Immature natural killer cell (primary cell): Measurements from ENCODE around the gene BCL6. TPM values are rescaled to one million over a fixed set of nuclear protein-coding genes. Genes with fewer than 3 reads are reported as not detected.
A peak's percentile ranks its signal among the peaks of the same experiment; 100 is the strongest.

Experiments
- DNase-seq, 3 donors: peaks; one replicate each; pipeline ENCODE4 v3.0.0; 2022; ENCODE audit warnings: mixed read lengths in 1 of 3
- H3K27ac Mint-ChIP-seq, 6 donors: one replicate each; pipeline ENCODE4 v1.8.0; 2020; ENCODE audit warnings: mixed read lengths in 6 of 6, mild to moderate bottlenecking in 5 of 6, inconsistent platforms in 4 of 6, moderate library complexity in 3 of 6
- H3K27me3 Mint-ChIP-seq, 3 donors: one replicate each; pipeline ENCODE4 v1.8.0; 2020 to 2021; ENCODE audit warnings: low read depth in 3 of 3, mild to moderate bottlenecking in 3 of 3, mixed read lengths in 3 of 3, moderate library complexity in 3 of 3, inconsistent platforms in 1 of 3
- H3K36me3 Mint-ChIP-seq, 3 donors: one replicate each; pipeline ENCODE4 v1.8.0; 2020; ENCODE audit warnings: mixed read lengths in 3 of 3, inconsistent platforms in 2 of 3, mild to moderate bottlenecking in 2 of 3
- H3K4me1 Mint-ChIP-seq, 2 donors: one replicate each; pipeline ENCODE4 v1.8.0; 2020; ENCODE audit warnings: inconsistent platforms in 2 of 2, mild to moderate bottlenecking in 2 of 2, mixed read lengths in 2 of 2, moderate library complexity in 1 of 2
- H3K4me3 Mint-ChIP-seq, 5 donors: one replicate each; pipeline ENCODE4 v1.8.0; 2020; ENCODE audit warnings: mild to moderate bottlenecking in 5 of 5, mixed read lengths in 5 of 5, inconsistent platforms in 3 of 5, moderate library complexity in 3 of 5
- H3K9me3 Mint-ChIP-seq, 6 donors: one replicate each; pipeline ENCODE4 v1.8.0; 2020; ENCODE audit warnings: mild to moderate bottlenecking in 6 of 6, mixed read lengths in 6 of 6, inconsistent platforms in 4 of 6, moderate library complexity in 3 of 6
- polyA plus RNA-seq, 3 donors: library from polyadenylated mRNA; unstranded; fragments of 300-500 nt; fragmentation: Illumina TruSeq; gene quantifications; one replicate each; pipeline ENCODE4 v1.2.3, GENCODE V29; 2021

Gene BCL6
- polyA plus RNA-seq, 3 donors from 2014 or later = 3.2 to 4.7 (median 4.6) TPM

- Mint-ChIP-seq H3K4me3 (peak overlapping the region; percentile 64 to 86 (median 72)), H3K27ac (peak overlapping the region; percentile 83 to 99 (median 96)), H3K9me3 (no peaks in the 10 kb centered on the region), H3K36me3 (no peaks in the 10 kb centered on the region), H3K27me3 (peaks cover 17 to 29% (median 17%) of the 10 kb centered on the region in 3 donors), H3K4me1 (peaks cover 38 to 47% of the 10 kb centered on the region in 2 donors)
- DNase-seq = peak; percentile 81 to 82 (median 82)
Observed at GRCh38 chr3:187748050-187748481, 2.8 kb upstream of the BCL6 start.

- peaks cover 43 to 52% of the 10 kb centered on the region in 2 donors for H3K4me1 Mint-ChIP-seq
- H3K27ac Mint-ChIP-seq = peak overlapping the region; percentile 96 to 100 (median 99)
- no peaks in the 10 kb centered on the region for H3K9me3 Mint-ChIP-seq
- DNase-seq = no peak
- no peaks in the 10 kb centered on the region for H3K36me3 Mint-ChIP-seq
- H3K4me3 Mint-ChIP-seq = peak overlapping the region in 3 of 5 donors; percentile 64 to 95 (median 86)
- H3K27me3 Mint-ChIP-seq = peaks cover 17 to 29% (median 17%) of the 10 kb centered on the region in 3 donors
Observed at GRCh38 chr3:187747506-187747905, 2.2 kb upstream of the BCL6 start.

DNA sequence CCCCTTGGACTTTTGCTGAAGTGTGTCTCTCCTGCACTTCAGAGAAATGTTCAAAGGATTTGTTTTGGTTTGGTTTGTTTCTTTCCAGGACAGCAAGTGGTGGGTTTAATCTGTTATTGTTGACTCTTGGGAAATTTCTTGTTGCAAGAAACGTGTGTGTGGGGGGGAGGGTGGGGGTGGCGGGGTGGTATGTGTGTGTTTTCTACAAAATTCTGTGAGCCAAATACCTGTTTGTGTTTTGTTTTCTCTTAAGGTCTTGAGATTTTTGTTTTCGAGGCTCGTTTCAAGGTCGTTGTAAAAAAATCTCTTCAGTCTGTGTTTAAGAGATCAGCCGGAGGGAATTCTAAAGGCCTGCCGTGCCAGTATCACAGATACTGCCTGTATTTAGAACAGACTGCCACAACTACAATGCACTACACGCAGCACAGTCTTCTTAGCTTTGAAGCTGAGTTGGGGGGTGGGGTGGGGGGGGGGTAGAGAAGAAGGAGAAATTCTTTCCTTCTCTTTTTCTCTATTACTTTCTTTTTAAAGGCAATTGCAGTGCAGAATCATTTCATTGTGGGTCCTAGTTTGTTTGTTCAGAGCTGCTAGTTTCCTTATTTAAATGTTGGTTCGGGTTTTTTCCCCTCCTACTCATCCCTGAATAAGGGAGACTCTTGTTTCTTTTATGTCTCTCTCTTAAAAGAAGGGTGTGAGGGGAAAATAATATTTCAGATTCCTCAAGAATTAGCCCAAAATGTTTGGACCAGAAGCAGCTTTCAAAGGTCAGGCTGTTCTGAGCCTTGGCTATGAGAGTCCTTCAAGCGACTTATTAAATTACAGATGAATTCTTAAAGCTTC, 1.4 kb upstream of the BCL6 start:
- H3K27ac Mint-ChIP-seq = peak overlapping the region; percentile 96 to 100 (median 99)
- H3K4me1 Mint-ChIP-seq = peaks cover 52 to 61% of the 10 kb centered on the region in 2 donors
- no peaks in the 10 kb centered on the region for H3K36me3 Mint-ChIP-seq
- H3K27me3 Mint-ChIP-seq = peaks cover 17 to 29% (median 21%) of the 10 kb centered on the region in 3 donors
- peak overlapping the region; percentile 95 to 99 (median 96) for H3K4me3 Mint-ChIP-seq
- DNase-seq = no peak
- no peaks in the 10 kb centered on the region for H3K9me3 Mint-ChIP-seq

- peak overlapping the region; percentile 96 to 100 (median 99) for H3K27ac Mint-ChIP-seq
- H3K36me3 Mint-ChIP-seq = no peaks in the 10 kb centered on the region
- peaks cover 17 to 29% (median 28%) of the 10 kb centered on the region in 3 donors for H3K27me3 Mint-ChIP-seq
- no peak for DNase-seq
- peaks cover 58 to 66% of the 10 kb centered on the region in 2 donors for H3K4me1 Mint-ChIP-seq
- H3K4me3 Mint-ChIP-seq = peak overlapping the region; percentile 95 to 99 (median 96)
- H3K9me3 Mint-ChIP-seq = no peaks in the 10 kb centered on the region
Observed at GRCh38 chr3:187746059-187746441, 782 bp upstream of the BCL6 start.

DNA sequence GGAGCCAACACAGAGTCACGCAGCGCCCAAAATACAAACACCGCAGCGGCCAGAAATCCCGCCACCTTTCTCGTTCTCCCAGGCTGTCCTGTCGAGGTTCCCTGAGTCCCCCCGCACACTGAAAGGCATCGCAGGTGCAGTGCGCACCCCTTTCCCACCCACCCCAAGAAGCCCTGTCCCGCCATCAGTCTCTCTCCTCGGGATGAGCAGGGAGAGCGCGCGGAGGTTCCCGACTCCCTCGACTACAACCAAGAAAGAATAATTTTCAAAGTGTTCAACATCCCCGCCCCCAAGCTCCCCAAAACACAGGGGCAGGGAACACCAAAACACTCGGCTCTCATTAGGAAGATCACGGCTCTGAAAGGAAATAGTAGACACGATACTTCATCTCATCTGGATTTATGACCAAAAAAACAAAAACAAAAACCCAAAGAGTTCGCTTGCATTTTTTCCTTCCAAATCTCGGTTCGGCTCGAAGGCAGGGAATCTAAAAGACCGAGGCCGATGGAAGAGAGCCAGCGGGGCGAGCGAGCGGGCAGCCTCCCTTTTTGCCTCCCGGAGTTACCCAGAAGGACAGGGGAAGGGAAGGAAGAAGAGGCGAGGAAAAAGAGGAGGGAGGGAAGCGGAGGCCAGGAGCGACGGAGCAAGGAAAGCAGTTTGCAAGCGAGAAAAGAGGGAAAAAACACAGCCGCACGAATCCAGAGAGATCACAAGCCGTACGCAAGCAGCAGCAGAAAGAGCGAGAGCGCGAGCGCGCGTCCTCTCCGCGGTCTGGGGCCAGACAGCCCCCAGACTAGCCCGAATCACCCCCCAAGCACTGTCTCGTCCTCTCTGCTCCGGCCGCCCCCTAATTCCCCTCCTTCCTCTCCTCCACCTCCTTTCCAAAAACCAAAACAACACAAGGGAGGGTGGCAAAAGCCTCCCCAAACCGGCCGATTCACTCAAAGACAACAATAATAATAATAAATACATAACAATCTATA, 808 bp downstream of the BCL6 start:
- H3K27ac Mint-ChIP-seq = peak overlapping the region; percentile 96 to 100 (median 99)
- H3K4me3 Mint-ChIP-seq = peak overlapping the region; percentile 95 to 99 (median 96)
- no peaks in the 10 kb centered on the region for H3K36me3 Mint-ChIP-seq
- DNase-seq = peak; percentile 62 to 66 (median 65)
- H3K9me3 Mint-ChIP-seq = no peaks in the 10 kb centered on the region
- peaks cover 17 to 36% (median 28%) of the 10 kb centered on the region in 3 donors for H3K27me3 Mint-ChIP-seq
- peaks cover 71 to 75% of the 10 kb centered on the region in 2 donors for H3K4me1 Mint-ChIP-seq

DNA sequence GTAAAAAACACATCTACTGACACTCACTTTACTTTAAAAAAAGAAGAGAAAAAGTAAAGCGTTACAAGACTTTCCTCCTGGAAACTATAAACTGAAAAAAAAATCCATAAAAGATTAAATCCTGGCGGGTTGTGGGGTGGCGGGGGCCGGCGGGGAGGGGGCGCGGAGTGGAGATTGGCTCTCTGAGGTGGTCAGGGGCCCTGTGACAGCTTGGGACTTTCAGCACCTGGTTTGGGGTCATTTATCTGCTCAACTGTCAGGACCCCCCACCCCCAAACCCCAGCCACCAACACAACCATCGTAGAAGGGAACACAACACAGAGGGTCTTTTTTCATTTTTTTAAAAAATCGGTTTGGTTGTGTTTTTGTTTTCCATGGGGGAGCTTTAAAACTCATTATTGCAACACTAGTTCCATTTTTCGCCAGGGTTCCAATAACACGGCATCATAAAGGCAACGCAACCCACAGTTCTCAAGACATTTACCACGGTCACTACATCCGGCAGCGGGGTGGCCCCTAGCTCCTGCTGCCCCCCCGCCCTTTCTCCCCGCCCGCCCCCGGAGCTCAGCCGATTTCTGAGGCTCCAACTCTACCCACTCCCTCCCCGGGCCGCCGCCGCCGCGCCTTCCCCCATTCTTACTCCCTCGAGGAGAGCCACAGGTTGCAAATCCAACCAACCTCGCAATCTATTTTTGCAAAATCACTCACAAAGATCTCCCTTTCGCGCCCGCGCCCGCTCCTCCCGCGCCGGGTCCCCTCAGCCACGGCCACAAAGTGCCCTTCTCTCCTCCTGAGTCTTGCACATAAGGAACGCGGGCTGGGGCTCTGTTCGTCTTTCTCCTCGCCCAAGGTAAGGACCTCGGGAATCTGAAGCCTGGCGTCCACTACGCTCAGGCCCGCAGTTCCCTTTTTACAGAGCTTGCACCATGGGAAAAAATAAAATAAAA, 1.8 kb downstream of the BCL6 start:
- H3K4me1 Mint-ChIP-seq = peaks cover 73 to 76% of the 10 kb centered on the region in 2 donors
- H3K27ac Mint-ChIP-seq = peak overlapping the region; percentile 96 to 100 (median 99)
- no peaks in the 10 kb centered on the region for H3K9me3 Mint-ChIP-seq
- H3K27me3 Mint-ChIP-seq = peaks cover 17 to 42% (median 32%) of the 10 kb centered on the region in 3 donors
- H3K4me3 Mint-ChIP-seq = peak overlapping the region; percentile 95 to 99 (median 96)
- peak; percentile 48 to 54 (median 49) for DNase-seq
- H3K36me3 Mint-ChIP-seq = no peaks in the 10 kb centered on the region

DNA sequence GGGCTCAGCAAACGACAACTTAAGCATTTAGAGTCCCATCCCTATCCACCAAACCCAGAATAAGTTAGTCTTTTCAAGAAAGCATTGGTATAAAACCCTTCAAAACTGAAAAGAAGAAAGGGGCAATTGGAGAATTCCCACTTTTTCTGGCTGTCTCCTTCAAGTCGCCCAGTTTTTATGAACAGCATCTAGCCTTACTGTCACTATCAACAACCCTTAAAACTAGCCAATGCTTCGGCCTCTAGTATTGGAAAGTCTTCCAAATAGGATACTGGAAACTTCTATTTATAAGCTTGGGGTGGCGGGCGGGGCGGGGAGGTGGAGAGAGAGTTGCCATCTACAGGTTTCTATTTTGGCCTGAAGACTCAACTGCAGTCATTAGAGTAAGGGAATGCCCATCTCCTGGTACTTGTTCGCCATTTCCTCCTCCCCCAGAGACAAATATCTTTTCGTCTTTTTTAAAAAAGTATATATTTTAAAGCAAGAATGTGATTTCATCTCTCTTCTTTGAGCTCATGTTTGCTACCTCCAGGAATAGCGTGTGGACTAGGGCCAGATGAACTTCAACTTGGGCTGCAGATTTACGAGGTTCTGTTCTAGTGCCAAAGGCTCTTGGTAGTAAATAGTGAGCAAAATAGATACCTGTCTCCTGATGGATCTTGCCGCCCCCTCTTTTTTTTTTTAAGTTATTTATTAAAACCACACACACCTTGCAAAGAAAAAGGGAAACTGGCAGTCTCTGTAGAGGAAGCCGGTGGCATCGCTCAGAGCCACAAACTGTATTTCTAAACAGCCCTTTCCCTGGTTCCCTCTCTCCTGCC, 2.7 kb downstream of the BCL6 start:
- no peaks in the 10 kb centered on the region for H3K9me3 Mint-ChIP-seq
- H3K4me3 Mint-ChIP-seq = peak overlapping the region; percentile 95 to 99 (median 96)
- peak overlapping the region; percentile 96 to 100 (median 99) for H3K27ac Mint-ChIP-seq
- DNase-seq = peak; percentile 19 to 35 (median 29)
- H3K27me3 Mint-ChIP-seq = peaks cover 17 to 47% (median 34%) of the 10 kb centered on the region in 3 donors
- no peaks in the 10 kb centered on the region for H3K36me3 Mint-ChIP-seq
- H3K4me1 Mint-ChIP-seq = peaks cover 66 to 68% of the 10 kb centered on the region in 2 donors

GRCh38 chr3:187741403-187742350, 3.6 kb downstream of the BCL6 start:
- H3K27ac Mint-ChIP-seq = peak overlapping the region; percentile 96 to 100 (median 99)
- peaks cover 66 to 68% of the 10 kb centered on the region in 2 donors for H3K4me1 Mint-ChIP-seq

DNA sequence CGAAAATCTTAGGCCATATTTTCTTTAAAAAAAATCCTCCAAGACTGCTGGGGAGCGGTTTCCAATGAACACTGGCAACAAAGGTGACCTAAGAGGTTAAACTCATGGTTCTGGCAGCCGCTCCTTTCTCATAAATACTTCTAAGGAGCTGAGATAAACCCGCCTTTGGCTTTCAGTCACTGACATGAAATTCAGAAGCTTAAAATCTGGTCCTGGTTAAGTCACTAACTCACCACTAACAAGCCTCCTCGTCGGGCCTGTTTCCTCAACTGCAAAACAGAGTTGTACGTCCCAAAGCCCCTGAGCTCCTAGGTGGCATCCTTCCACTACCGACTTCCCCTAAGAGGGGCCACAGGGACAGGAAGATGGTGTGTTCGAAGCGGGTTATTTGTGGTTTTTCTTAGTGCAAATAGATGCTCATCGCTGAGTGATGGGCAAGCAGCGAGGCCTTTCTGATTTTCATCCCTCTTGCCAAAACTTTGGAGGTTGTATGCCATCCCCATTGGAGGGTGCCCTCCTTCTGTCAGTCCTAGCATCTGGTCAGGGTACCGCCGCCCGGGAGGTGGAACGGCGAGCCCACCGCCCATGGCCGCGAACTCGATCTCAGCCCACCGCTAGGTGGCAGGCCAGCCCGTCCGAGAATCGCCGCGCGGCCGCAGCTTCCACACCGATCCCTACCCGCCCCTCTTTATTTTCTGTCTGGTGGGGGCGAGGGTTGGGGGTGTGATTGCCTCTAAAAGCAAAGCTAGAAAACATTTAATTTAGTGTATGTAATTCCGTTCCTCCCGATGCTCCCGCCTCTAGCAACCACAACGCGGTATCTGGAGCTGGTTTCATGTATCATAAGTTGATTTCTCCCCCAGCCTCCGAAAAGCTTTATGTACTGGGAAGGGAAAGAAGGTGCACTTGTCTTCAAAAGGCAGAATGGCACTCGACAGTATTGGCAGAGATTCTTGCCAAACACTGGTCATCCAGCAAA, 4.6 kb downstream of the BCL6 start:
- peak overlapping the region; percentile 96 to 100 (median 99) for H3K27ac Mint-ChIP-seq
- peak; percentile 66 to 73 (median 67) for DNase-seq
- peak overlapping the region; percentile 95 to 99 (median 96) for H3K4me3 Mint-ChIP-seq
- peaks cover 61 to 67% of the 10 kb centered on the region in 2 donors for H3K4me1 Mint-ChIP-seq
- H3K36me3 Mint-ChIP-seq = no peaks in the 10 kb centered on the region
- peaks cover 17 to 56% (median 39%) of the 10 kb centered on the region in 3 donors for H3K27me3 Mint-ChIP-seq
- H3K9me3 Mint-ChIP-seq = no peaks in the 10 kb centered on the region

More at GRCh38 chr3:187741403-187742350, 3.6 kb downstream of the BCL6 start:
- H3K36me3 Mint-ChIP-seq = no peaks in the 10 kb centered on the region
- DNase-seq = peak; percentile 68 to 71 (median 69)
- peak overlapping the region; percentile 95 to 99 (median 96) for H3K4me3 Mint-ChIP-seq
- no peaks in the 10 kb centered on the region for H3K9me3 Mint-ChIP-seq
- H3K27me3 Mint-ChIP-seq = peaks cover 22 to 56% (median 43%) of the 10 kb centered on the region in 3 donors
